Kasumi-1 (cell line): ENCODE data around the gene CISTR.
A peak's percentile ranks its signal among the peaks of the same experiment; 100 is the strongest.

Experiments used
- DNase-seq, 2 experiments: peaks; one replicate each; lab custom pipeline; 2025; lab: John Stamatoyannopoulos, UW

The CISTR gene

DNA sequence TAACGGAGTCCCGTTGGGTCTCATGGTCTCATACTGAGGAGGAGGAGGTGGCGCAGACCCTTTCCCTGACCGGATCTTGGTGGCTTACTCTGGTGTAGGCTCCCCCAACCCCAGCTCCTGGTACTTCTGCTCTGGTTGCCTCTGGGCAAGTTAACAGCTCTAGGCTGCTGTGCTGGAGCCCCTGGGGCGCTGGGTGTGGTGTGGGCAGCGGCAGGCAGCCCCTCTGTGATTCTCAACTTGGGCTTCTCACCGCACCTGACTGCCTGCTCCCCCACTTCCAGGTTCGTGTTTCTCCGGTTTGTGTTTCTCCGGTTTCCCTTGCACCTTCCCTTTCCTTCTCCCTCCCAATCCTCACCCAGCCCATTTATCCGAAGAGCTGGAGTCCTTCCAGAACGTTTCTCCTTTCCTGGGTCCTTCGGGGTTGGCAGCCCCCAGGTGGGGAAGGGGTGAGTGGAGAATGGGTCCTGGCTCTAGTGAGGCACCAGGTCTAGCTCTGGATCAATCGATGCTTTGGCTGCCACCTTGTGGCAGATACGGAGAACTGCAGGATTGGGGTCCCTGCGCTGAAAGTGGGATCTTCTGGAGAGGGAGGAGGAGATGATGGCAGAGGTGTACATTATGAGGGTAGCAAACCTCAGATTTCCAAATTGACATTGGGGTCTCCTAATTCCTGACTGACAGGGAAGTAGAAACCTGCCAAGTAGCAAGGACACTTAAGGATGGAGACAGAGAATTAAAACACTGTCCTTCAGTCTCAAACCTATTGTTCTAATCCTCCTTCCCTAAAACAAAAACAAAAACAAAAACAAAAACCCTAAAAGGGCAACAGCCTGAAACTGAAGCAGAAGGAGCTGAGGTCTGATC lies 8.3 kb downstream of the CISTR start:
- DNase-seq: peak; percentile 58 to 71

DNA sequence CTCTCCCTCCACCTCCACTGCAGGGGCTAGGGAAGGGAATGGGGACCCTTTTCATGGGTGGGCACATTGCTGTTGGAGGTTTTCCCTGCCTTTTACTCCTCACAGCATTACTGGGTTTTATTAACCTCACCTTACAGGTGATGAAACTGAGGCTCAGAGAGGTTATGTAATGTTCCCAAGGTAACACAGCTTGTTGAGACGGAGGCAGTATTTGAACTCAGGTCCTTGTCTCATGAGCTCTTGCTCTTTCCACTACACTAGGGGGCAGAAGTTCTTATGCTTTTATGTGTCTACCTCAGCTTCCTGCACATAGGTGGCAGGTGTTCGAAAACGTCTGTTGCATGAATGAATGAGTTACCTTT lies 11.7 kb downstream of the CISTR start:
- DNase-seq: no peak

DNA sequence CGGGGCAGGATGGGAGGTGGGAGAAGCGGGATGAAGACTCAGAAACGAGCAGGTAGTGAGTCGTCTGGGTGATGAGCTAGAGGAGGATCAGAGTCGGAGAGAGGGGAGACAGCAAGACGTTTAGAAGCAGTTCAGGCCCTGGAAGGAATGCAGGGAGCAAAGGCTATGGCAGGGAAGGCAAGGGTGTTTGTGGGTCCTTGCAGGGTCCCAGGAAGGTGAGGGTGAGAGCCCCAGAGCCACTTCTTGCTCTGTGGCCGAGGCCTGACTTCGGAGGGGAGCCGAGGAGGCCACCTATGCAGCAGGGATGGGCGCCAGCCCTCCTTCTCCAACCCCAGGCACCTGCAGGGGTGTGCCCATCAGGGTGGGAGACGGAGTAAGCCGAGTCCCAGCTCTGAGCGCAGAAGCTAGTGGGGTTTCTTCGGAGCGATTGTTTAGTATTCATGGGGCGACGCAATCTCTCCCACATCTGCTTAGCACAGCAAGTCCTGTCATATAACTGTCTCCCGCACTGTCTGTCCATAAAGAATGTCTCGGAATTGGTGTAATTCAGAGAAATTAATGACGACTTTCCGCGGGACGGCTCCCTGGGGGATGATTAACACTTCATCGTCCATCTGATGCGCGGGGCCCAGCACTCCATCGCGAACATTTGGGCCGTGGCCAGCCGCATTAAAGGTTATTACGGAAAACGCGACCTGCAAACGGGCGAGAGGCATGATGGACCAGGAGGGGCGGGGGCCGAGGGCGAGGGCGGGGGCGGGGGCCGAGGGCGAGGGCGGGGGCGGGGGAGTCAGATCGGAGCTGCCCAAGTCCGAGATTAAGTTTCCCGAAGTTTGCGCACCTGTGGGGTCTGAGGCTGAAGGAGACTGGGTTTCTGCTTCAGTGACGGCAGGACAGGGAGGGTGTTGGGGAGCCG lies 12.3 kb downstream of the CISTR start:
- DNase-seq: no peak

DNA sequence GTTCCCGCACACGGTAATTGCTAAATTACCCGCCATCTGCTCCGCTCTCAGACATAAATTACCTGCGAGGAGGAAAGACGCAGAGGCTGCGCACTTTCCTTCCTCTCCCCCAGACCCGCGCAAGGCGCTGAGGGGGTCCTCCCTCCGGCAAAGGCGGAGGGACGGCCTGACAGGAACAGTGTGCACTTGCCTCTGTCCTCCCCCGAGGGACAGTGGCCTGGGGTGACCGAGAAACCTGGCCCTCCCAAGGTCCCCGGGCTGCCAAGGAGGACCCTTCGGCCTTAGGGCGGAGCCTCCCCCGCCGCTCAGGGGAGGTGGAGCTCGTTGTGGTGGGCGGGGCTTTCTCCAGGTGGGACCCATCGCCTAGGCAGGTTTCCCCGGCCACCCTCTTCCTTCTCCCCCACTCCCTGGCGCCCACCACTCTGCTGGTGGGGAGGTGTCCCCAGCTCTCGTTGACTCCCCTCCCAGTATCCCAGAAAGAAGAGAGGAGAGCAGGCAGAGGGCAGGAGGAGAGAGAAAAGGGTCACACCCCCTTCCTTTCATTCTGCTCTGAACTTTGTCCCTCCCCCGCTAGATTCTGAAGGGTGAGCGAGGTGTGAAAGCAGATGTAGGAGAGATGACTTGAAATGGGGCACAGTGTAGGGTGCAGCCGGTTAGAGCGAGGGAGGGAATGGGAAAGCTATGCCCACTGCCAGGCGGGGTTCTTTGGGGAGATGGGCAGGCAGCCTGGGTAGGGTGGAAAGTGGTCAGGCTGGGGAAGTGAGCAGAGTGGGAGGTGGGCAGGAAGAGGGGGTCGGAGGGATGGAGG lies 13.2 kb downstream of the CISTR start:
- no peak for DNase-seq

DNA sequence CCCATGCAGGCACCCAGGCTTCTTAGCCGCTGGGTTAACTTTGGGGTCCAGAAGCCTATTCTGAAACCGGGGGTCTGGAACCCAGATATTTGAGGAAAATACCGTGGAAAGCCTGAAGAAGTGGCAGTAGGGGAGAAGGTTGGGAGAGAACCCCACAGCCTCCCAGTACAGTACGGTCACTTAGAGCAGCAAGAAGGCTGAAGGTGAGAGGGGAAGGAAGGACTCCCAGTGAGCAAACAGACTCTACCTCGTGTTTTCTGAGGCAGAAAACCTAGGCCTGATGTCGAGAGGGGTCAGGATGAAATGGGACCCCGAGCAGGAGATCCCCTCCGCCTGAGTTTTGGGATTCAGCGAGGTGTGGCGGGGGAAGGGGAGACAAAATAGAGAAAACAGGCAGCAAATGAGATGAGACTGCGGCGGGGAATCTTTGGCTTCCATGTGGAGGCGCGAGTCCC lies 13.8 kb downstream of the CISTR start:
- no peak for DNase-seq

DNA sequence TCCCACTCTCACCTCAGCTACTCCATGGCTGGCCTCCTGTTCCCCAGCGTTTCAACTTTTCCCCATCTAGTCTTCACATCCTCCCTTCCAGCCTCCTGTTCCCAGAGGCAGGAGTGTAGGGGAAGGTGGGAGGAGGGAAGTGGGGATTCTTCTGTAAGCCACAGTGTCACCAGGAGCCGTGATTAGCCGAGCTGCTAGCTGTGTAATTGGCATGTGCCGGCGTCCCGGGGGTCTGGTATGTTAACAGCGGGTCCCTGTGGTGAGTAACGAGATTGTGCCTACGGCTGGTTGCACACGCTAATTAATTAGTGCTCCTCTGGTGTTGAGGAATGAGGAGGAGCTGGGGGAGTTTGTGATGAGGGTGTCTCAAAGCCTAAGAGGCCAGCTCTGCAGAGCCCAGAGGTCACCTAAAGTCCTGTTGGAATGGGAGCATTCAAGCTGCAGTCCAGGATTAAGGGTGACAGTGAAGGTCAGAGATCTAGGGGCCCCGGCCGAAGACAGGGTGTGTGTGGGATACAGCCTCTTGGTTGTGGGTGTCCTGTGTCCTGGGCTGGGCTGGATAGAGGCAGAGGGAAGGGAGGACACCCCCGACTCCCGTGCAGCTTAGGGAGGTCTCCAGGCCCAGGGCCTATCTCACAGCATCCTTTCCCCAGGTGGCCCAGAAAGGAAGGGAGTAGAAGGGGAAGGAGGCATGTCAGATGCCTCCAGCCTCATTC lies 14.5 kb downstream of the CISTR start:
- DNase-seq: no peak

DNA sequence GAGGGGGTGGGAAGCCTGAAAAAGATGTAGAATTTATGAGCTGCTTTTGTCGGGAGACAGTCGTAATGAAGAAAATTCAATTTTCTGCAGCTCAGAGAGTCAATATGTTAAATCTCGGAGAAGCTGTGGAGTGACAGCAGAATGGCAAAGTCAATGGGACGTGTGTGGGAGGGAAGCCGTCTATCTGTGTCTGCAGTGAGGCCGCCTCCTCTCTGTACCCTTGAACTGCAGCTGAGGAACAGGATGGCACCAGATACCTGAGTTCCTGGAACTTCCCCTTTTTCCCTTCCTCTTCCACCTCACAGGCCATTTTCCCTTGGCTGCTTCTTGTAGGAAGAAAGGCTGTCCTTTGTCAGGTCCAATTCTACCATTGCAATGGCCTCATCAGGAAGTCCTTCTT lies 15.2 kb downstream of the CISTR start:
- no peak for DNase-seq

DNA sequence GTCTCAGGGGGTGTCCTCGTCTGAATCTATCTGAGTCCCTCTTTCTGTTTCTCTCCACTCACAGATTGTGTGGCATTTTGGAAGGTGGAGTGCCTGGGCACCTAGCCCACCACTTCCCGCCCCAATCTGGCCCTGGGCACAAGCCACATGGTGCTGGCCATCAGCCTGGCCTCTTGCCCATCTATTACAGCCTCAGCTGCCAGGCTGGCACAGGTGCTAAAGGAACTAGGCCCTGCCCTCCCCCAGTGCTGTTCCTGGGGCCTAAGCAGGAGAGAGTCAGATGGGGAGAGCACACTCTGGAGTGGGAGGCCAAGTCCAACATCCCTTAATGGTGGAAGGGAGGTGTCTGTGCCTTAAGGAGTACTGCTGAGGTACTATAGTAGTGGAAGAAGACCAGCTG lies 16.2 kb downstream of the CISTR start:
- DNase-seq: no peak

DNA sequence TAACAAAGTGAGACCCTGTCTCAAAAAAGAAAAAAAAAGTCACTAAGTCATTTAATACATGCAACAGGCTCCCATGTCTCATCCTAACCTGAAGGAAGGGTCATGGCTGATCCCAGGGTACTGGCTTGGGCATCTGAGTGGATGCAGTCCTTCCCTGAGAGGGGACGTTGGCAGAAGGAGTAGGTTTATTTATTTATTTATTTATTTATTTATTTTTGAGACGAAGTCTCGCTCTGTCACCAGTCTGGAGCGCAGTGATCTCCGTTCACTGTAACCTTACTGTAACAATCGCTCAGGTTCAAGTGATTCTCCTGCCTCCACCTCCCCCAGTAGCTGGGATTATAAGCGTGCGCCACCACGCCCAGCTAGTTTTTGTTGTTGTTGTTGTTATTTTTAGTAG lies 17.4 kb downstream of the CISTR start:
- no peak for DNase-seq

DNA sequence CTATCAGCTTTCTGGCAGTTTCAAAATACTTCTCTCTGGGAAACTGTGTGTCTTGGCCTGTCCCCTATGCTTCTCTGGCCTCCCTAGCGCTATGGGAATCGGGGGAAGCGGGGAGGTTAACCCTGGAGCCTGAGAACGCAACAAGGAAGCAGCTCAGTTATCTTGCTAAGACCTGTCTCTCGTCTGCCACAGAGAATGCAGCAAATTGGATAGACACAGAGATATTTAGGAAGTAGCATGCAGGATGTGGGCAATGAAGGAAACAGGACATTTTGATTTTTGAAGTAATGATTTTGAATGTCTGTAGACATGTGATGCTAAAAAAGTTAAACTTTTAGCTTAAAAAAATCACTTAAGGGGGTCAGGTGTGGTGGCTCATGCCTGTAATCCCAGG lies 18.0 kb downstream of the CISTR start:
- DNase-seq: peak; percentile 37 to 42

DNA sequence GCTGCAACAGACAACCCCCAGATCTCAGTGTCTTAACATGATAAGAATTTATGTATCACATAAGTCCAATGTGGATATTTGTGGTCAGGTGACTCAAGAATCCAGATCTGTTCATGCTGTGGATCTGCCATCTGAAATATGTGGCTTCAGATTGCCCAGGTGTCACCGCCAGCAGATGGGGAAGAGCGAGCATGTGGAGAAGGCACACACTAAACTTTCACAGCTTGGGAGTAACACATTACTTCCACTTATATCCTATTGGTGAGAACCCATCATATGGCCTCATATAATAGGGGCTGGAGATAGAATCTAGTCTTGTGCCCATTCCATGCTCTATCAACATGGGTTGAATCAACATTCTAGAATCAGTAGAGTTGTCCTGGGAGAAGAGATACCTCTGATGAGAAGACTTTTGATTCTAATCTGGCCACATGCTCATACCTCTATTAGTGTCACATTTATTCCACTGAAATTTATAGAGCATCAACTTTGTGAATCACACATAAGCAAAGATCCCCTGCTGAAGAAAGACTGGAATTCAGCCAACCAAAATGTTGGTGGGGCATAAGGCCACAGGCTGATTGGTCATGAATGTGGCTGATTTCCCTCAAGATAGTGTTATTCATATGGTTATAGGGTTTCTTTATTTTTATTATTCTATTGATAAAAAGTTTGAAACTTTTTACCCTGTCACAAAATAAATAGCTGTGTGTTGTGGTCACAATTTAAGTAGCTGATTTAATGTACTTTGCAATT lies 18.6 kb downstream of the CISTR start:
- DNase-seq: no peak

DNA sequence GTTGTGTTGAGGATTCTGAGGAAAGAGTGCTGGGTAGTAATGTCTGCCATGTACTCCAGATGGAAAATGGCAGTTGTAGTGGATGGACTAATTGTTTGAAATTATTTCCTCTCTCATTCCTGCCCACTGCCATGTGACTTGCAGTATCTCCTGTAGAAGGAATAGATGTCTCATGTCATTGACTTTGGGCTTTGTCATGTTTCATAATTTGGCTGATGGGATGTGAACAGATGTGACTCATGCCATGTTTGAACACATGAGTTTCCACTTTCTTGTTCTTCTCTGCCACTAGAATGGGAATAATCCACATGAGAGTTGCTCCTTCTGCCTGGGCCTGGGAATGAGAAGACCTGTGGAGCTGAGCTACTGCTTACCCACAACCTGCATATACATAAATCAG lies 22.1 kb downstream of the CISTR start:
- DNase-seq: no peak

DNA sequence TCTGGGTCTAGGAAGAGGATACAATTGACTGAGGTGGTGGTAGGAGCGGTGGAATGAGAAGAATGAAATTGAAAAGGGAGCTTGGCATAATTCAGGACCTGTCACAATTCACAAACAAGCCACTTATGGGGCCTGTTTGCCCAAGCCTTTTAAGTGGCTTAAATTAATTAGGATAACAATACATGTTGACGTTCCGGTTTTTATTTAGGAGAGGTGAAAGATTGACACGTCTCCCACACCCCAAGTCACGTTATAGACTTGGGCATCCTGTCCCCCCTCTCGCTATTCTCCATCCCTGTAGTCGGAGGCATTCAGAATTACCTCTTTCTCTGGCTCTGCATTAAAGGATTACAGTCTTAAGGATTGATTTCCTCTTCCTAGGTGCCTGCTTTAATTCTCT lies 23.6 kb downstream of the CISTR start:
- no peak for DNase-seq

DNA sequence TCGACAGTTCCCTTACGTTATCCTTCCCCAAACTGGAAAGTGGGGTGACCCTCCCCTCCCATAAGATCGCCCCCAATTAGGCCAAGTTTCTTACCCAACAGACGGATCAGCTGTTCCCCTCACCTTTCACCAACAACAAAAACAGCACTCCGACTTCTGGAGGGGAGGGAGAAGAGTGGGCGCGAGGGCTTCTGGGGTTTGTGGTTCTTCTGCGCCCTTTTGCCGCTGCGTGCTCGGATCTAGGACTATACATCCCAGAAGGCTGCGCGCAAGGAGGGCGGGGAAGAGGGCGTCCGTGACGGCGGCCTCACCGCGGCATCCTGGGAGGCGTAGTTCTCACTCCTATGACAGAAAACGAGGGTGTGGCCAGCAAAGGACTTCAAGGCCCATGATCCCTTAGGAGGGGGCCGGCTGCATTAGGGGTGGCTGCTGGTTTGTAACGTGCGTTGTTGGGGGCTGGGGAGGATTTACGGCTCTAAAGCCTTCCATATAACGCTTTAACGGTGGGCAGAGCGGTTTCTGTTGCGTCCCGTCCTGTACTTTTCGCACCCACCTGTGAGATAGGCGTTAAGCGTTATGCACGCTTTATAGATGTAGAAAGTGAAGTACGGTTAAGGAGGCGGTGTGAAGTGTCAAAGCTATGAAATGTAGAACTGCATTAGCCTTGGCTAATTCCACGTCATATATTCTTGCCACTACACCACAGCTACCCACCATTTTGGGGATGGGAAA lies 24.3 kb downstream of the CISTR start, which contains the start of gene CALCOCO1:
CALCOCO1 (minus strand) TSS at position 143 of the 732 bp plus-strand sequence. CDS start 2,210 bp downstream, outside the sequence.
- peak; percentile 98 to 99 for DNase-seq

DNA sequence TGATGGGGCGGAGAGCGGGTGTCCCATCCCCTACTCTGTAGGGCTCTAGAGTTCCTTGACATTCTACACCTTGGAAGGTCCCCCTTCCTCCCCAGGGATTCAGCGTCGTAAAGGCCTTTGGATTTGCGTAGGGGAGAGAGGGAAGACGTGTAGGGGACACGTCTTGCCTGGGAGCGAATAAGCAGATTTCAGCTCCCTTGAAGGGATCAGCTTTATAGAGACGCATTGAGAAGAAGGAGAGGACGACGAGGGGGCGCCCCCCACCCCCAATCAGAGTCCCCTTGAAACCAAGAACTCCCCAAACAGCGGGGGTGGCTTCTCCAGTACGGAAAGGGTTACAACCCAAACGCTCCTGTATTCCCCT lies 24.9 kb downstream of the CISTR start:
- DNase-seq: peak in 1 of 2 experiments; percentile 29

DNA sequence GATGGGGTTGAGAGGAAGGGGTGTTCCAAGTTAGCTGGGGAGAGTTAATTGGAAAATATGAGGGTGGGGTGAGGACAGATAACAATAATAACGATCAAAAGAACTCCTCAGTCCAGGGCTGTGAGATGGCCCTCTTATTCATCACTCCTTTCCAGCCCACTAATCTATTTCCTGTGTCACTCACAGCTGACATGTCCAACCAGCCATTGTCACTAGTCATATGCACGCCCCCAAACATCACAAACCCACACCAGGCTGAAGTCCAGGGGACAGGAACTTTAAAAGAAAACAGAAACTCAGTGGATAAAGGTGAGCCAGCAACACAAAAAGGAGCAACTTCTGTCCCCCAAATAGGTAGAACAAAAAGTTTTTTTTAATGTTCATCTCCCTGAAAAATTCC lies 25.4 kb downstream of the CISTR start:
- DNase-seq: no peak

DNA sequence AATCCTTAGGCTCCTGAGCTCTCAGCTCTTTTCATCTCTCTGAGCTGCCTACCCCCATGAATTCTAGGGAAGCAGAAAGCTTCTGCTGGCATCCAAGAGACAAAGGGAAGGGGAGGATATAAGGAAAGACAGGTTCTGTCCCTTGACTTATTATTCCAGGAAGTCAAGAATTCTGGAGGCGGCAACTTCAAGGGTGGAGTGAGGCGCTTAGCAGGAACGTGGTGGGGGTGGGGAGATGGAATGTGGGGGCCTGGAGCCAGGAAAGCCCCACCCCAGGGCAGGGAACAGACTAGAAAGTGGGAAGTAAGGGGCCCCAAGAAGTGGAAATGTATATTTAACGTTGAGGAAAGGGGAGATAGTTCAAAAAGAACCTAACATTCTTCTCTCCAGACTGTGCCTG lies 26.0 kb downstream of the CISTR start:
- DNase-seq: no peak

DNA sequence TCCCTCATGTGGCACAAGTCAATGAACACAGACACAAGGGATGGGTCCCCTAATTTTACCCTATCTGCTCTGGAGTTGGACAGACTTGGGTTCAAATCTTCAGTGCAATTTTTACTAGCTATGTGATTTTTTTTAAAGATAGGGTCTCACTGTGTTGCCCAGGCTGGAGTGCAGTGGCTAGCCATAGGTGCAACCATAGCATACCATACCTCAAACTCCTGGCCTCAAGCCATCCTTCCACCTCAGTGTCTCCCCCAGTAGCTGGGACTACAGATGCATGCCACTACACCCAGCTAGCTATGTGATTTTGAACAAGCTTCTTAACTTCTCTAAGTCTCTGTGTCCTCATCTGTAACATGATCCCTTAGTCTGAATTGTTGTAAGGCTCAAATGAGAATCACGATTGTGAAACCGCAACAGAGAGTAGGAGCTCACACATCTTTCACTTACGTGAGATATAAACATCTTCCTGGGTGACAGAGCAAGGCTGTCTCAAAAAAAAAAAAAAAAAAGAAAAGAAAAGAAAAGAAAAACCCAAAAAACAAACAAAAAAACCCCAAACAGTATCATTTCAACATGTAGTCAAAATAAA lies 29.2 kb downstream of the CISTR start:
- DNase-seq: peak; percentile 11 to 20

DNA sequence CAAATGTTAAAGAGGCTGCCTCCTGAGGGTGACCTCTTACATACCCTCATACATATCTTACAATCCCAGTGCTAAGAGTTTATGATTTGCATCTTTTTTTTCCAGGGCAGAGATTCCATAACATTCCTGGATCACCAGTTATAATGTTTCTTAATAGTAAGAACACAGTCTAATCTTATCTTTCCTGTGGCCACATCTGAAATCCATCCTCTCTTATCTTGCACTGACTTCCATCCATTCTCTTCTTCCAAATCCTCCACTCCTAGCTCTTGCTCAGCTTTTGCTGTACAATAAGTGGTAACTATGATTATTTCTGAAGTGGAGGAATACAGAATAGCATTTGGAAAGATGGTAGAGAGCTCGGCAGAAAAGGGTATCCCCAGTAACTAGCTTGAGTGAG lies 30.8 kb downstream of the CISTR start:
- no peak for DNase-seq

DNA sequence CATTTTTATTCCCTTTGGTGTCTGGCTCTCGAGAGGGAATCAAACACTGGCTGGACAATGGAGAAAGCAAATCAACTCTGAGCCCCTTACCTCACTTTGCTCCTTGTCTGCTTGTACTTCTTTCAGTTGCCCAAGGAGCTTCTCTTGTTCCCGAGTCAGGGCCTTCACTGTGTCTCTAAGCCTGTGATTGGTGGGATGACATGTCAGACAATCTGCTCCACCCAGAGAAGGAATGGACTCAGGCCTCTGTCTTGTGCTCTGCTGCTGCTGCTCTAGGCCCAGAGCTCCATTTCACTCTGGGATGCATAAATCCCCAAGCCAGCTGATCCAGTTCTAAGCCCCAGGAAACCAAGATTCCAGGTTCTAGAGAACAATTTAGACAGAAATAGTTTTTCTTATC lies 32.1 kb downstream of the CISTR start:
- no peak for DNase-seq
